NB4 (cell line): Measurements from ENCODE around the gene MIDN.

ENCODE experiments used
- CTCF ChIP-seq: IDR thresholded peaks from one replicate; pipeline ENCODE4 v1.5.1; 2012; ENCODE audit warnings: low read depth, low read length
- MAX ChIP-seq: IDR thresholded peaks from 2 replicates; pipeline ENCODE4 v1.6.1; 2011; ENCODE audit warnings: low read depth, low read length
- MYC ChIP-seq: IDR thresholded peaks from 2 replicates; pipeline ENCODE4 v1.6.1; 2011; ENCODE audit warnings: low read depth, low read length
- POLR2A ChIP-seq: IDR thresholded peaks from 2 replicates; pipeline ENCODE4 v1.6.1; 2011; ENCODE audit warnings: mild to moderate bottlenecking; ENCODE audit not compliant: insufficient read length; ENCODE audit errors: extremely low read depth

GRCh38 chr19:1237027-1237659 lies 11.2 kb upstream of the MIDN start:
- TF ChIP-seq CTCF (no peak), POLR2A (no peak), MAX (no peak), MYC (no peak)
